ENCODE results near the gene MED15.
"Not testable (repeated sequence)": the region's sequence is repeated elsewhere in the genome, so short reads cannot be mapped to it uniquely, and the experiment has no call there.

Gene MED15

DNA sequence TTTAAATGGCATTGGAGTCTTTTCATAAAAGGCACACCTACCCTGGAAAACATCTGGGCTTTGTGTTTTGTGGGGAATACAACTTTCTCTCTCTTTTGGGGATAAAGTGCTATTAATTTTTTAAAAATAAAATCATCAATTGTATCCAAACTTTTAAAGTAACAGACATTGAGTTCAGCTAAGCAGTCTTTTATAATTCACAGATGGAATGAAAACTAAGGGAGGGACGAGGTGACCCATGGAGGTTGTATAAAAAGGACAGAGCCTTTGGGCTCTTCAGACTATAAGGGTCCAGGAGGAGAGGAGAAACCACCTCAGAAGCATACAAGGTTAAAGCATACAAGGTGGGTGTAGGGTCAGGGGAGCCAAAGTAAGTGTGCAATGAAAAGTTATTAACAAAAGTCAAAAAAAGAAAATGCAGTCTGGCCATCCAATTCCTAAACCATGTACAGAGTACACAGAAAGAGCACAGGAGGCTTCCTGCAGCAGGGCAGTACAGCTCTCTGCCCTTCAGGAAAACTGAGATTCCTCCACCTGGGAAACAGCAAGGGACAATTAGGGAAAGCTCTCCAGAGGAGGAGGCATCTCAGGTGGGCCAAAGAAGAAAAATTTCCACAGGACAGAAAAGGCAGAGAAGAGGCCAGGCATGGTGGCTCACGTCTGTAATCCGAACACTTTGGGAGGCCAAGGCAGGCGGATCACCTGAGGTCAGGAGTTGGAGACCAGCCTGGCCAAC is 22.3 kb upstream of the MED15 start:
- DNase-seq = no peak

DNA sequence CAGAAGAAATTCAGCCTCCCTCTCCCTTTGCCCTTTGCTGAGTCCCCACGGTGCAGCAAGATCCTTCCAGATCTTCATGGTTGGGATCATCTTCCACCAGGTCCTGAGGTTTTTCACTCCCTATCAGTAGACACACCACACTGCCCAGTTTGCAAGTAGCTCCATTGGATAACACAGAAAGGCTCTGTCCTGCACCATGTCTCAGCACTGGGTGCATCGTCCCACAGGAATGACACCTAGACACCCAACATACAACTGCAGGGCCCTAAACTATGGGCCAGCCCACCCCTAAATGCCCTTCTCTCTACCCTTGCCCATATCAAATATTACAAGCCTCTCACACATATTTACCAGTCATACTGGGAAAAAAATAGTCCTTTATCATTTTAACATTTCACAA is 21.2 kb upstream of the MED15 start:
- no peak for DNase-seq

DNA sequence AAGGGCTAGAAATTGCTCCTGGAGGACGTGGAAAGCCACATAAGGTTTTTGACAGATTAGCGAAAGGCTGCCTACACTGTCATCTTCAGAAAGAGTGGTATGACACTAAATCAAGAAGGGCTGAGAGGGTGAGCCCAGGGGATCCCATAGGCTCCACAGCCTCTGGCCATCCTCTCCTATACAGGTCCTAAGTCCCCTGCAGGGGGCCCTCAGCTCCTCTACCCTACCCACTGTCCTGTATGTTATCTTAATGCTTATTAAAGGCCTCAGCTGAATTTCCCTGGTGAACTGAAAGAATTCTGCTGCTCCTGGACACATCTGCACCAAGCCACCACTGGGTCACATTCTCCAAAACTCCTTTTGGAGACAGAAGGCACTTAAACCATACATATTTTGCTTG is 19.7 kb upstream of the MED15 start:
- no peak for DNase-seq

DNA sequence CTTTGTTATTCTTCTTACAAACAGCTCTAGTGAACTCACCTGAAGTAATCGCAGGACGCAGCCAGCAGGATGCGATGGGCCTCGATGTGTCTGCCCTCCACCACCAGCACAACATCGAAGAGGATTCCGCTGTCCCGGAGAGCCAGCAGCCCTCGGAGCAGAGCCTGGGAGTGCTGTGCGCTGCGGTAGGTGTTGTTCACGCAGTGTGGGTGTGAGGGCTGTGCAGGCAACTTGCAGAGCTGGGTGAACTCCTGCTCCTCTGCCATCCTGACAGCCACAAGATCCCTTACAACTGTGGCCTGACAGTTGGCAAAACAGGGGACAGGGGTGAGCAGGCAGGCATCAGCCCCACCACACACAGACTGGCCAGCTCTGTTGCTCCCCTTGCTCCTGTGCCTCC is 18.5 kb upstream of the MED15 start:
- no peak for DNase-seq

DNA sequence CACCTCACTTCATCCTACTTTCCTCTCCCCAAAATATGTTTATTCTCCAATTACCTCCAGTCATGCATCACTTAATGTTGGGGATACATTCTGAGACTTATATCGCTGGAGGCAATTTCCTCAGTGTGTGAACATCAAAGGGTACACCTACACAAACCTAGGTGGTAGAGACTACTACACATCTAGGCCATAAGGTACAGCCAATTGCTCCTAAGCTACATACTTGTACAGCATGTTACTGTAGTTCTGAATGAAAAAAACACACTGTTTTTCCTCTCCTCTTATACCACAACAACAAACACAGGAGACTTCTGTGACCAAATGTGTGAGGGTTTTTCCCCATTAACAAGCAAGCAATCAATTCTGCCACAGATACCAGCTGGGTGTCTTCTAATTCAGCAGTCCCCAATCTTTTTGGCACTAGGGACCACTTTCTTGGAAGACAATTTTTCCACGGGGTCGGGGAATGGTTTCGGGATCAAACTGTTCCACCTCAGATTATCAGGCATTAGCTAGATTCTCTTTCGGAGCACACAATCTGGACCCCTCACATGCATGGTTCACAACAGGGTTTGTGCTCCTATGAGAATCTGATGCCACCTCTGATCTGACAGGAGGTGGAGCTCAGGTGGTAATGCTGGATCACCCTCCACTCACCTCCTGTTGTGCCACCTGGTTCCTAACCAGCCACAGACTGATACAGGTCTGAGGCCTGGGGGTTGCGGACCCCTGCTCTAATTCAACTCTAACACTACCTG is 17.0 kb upstream of the MED15 start:
- no peak for DNase-seq

DNA sequence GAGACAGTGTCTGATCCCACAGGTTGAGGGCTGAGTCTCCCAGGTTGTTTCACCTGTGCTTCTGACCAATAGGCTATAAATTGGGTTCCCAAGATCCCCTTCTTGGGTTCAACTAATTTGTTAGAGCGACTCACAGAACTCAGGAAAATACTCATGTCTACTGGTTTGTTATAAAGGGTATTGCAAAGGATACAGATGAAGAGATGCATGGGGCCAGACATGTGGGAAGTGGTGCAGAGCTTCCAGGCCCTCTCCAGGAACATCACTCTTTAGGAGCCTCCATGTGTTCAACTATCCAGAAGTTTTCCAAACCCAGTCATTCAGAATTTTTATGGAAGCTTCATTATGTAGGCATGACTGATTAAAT is 16.5 kb upstream of the MED15 start:
- DNase-seq = no peak

DNA sequence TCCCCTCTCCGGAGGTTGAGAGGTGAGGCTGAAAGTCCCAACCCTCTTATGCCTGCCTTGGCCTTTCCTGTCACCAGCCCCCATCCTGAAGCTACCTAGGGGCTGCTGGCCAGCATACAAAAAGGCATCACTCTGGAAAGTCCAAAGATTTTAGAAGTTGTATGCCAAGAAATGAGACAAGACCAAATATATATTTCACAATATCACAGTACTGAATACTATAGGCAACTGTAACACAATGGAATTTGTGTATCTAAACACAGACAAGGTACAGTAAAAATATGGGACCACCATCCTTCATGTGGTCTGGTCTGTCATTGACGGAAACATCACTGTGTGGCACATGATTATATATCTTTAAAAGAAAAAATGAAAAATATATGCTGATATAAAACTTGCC is 16.1 kb upstream of the MED15 start:
- no peak for DNase-seq

DNA sequence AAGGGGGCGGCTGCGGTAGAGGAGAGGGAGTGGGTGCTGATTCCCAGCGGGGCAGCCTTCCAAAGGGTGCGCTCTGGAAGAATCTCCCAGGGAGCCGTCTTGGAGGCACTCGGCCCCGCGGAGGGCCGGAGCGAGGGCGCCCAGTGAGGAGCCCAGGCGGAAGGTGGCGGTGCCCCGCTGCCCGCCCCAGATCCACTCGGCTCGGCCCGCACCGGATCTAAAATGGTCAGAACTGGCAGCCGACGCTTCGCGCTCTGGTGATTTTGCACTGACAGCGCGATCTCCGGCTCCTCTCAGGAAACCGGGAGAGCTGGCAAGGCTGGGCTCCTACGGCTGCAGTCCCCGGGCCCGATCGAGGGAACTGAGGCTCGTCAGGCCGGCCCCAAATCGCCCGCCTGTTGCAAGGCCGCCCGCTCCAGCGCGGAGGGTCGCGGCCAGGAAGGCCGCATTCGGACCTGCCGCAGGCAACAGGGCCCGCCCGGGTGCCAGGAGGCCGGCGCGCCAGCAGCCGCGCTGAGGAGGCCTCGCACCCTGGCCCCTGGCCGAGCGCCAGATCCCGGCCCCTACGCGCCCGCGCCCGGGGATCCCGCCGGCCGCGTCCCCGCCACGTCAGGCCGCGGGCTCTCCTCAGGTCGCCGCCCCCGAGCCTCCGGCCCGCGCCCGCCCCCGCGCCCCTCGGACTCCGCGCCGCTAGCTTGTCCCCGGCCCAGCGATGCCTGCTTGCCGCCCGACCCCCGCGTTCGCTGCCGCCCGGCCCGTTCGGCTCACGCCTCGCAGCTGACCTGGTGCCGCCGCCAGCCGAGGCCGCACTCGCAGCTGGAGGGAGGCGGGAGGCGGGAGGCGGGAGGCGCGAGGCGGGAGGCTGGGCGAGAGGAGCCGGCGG is 12.2 kb upstream of the MED15 start, which contains the start of gene KLHL22:
TSS of gene KLHL22 (minus strand) at position 818 of the 883 bp plus-strand sequence. CDS start 6,584 bp downstream, outside the sequence.
- DNase-seq = no peak

DNA sequence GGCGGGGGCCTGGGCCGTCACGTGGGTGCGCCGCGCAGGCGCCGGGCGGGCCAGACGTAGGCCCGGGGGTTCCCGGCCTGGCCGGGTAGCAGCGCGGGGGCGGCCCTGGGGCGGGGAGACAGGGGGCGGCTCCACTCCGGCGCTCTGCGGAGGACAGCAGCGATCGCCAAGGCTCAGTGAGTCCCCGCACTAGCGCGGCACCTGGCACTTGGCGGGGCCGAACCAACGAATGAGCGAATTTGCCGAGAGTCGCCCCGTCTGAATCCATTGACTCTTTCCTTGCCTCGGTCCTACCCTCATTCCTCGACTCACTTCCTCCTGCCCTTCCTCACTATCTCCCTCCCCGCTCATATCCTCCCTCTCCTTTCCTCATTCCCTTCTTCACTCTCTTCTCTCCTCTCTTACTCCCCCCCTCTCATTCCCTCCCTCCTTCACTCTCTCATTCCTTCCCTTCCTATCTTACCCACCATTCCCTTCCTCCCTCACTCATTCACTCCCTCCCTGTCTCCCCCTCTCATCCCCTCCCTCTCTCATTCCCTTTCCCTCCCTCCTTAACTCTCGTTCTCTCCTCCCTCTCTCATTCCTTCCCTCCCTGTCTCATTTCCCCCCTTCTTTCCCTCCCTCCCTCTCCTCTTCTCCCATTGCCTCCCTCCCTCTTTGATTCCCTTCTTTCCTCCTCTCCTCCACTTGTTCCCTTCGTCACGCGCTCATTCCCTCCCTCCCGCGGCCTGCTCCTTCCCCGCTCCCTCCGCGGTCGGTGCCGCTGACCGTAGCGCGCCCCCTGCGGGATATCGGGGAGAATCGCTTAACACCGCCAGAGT is 11.3 kb upstream of the MED15 start:
- DNase-seq = peak; percentile 92

DNA sequence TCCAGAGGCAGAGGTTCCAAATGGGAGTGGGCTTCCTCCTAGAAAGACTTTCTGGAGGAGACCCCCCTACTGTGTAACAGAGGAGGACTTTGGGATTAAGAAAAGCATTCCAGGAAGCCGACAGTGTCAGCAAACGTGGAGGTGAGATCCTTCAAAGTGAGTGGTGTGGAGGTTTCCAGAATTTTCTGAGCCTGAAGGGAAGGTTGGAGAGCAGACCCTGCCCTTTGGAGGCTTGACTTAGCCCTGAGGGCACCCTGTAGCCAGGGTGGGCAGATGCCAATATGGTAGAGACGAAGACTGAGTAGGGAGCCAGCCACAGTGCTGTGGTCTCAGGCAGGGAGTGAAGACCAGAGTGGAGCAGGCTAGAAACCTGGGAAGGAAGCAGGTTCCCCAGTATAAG is 10.0 kb upstream of the MED15 start:
- no peak for DNase-seq

DNA sequence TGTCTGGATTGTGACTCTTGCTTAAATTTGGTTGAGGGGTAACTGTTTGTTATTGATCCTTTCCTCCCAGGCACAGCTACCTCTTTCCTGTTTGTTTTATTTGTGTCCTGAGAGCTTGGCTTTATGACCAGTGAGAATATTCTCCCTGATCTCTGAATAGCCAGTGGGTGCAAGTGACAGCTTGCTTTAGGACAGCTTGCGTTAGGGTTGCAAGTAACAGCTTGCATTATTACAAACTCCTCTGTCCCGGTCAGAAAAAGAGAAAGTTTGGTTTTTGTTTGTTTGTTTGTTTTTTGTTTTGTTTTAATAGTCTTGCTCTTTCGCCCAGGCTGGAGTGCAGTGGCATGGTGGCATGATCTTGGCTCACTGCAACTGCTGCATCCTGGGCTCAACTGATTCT is 8.5 kb upstream of the MED15 start:
- DNase-seq = no peak

DNA sequence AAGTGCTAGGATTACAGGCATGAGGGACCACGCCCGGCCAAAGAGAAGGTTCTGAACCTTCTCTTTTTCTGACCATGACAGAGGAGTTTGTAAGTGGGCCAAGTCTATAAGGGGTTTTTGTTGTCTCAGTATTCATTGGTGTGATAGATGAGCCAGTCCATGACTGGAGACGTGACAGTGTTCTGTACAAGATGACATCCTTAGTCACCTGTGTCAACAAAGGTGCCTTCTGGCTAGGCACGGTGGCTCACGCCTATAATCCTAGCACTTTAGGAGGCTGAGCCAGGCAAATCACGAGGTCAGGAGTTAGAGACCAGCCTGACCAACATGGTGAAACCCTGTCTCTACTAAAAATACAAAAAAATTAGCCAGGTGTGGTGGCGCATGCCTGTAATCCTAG is 7.6 kb upstream of the MED15 start:
- no peak for DNase-seq

DNA sequence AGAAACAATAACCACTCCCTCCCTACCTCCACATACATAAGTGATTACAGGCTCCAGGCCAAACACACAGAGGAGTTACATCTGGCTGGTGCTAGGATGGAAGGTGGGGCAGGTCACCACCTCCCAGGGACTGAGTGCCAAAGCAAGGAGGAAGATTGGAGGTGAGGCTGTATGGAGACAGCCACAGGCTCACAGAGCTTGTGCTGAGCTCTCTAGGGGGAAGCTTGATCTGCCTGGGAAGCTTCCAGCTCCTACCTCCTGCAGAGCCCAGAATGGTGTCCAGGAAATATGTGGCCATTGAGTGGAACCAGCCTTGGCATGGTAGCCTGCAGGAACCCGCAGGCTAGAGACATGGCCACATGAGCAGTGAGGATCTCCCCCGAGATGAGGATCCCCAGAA is 3.6 kb upstream of the MED15 start:
- peak; percentile 57 for DNase-seq

DNA sequence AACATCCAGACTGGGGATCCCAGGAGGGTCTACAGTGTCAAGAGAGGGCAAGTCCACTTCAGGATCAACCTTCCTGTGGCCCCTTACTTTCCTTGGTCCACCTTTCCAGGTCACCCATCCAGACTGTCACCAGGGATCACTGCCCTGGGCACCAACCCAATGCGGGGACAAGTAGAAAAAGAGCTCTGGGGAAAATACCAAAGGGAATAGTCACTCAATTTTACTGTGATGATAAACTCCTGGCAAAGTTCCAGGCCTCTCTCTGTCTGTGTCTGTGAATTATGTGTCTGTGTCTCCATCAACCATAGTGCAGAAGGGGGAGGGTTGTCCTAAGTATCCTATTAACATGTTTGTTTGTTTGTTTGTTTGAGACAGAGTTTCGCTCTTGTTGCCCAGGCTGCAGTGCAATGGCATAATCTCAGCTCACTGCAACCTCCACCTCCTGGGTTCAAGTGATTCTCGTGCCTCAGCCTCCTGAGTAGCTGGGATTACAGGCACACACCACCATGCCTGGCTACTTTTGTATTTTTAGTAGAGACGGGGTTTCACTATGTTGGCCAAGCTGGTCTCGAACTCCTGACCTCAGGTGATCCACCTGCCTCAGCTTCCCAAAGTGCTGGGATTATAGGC is 3.0 kb upstream of the MED15 start:
- peak; percentile 90 for DNase-seq

DNA sequence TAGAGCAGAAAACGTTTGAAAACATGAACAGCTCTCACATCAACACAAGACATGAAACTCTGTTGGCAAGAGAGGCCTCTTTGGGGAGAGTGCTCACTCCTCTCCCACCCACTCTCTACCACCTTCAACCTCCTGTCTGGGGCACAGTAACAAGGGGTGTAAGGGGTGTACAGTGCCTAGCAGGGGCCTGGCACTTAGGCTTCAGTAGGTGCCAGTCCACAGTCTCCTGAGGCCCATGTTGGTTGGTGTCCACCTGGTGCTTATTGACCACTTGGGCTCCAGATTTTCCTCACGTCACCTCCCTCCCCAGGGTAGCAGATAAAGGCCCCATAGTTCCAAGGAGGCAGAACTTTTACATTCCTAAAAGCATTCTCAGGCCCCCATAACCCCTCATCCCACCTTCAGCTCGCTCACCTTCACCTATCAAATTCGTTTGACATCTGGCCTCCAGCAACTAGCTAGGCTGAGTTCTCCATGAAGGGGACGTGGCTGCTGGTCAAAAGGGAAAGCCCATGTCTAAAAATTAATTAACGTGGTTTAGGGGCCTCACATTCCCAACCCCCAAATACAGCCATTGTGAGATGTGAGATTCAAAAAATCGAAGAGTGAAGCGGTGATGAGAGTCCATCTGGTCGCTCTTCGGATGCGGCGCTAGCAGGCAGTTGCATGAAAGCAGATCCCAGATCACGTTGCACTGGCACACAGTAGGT is 712 bp upstream of the MED15 start:
- no peak for DNase-seq

DNA sequence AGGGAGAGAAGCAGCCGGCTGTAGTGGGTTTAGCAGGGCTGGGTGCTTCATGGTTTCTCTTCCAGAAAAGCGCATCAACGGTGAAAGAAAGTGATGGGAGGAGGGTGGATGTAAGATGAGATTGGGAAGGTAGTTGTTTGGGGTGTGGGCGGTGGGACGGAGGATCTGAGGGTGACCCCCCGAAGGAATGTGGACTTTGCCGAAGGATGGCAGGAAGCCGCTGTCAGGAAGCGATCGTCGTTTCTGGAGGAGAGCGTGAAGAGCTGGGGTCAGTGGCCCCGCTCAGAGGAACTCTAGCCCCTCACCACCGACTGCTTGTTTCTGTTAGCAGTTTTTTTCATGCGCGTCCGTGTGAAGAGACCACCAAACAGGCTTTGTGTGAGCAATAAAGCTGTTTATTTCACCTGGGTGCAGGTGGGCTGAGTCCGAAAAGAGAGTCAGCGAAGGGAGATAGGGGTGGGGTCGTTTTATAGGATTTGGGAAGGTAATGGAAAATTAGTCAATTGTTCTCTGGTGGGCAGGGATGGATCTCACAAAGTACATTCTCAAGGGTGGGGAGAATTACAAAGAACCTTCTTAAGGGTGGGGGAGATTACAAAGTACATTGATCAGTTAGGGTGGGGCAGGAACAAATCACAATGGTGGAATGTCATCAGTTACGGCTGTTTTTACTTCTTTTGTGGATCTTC is 801 bp downstream of the MED15 start:
- not testable (repeated sequence) for DNase-seq

DNA sequence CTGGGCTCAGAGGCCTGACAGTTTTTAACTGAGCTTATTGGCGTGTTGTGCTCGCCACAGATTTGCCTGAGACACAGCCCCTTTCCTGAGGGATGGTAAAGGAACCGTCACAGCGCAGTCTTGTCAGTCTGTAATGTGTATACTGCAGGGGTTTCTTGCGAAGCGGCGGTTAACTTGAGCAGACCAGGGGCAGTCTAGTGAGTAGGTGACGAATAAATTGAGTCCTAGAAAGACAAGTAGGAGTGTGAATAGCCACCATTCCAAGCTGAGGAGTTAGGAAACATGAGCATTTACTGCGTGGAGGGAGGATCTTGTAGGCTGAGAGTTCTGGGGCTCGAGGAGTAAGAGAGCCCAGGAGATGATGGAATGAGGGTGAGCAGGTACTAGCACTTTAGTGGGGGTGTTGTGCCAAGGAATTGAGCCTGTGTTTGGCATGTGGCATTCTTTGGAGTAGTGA is 1.4 kb downstream of the MED15 start:
- no peak for DNase-seq

DNA sequence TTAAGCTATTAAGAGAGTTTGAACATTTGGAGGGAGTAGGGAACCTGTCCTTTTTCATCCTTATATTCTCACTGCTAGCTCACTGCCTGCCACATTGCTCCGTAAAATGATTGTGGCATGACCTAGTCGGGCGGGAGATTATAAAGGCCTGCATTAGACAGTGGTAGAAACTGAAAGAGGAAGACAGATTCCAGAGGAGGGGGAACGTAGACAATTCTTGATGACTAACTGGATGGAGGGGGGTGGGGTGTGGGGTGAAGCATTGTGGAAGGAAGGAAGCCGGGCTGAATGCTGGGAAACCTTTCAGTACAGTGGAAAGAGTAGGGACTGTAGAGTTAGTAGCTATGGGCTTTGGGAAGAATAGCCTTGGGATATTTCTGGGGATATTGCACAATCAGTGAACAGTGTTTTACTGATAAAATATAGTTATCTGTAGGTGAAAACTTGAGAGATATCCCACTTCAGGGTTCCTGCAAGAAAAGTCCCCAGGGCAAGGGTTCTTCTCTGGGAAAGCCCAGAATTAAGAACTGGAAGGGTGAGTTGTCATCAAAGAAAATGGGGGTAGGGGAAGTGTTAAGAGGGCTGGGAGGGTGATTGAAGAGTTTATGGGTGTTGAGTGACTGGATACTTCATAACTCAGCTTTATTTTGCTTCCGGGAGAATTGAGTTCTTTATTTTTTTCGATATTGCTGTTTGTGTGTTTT is 2.1 kb downstream of the MED15 start:
- DNase-seq = peak; percentile 96

DNA sequence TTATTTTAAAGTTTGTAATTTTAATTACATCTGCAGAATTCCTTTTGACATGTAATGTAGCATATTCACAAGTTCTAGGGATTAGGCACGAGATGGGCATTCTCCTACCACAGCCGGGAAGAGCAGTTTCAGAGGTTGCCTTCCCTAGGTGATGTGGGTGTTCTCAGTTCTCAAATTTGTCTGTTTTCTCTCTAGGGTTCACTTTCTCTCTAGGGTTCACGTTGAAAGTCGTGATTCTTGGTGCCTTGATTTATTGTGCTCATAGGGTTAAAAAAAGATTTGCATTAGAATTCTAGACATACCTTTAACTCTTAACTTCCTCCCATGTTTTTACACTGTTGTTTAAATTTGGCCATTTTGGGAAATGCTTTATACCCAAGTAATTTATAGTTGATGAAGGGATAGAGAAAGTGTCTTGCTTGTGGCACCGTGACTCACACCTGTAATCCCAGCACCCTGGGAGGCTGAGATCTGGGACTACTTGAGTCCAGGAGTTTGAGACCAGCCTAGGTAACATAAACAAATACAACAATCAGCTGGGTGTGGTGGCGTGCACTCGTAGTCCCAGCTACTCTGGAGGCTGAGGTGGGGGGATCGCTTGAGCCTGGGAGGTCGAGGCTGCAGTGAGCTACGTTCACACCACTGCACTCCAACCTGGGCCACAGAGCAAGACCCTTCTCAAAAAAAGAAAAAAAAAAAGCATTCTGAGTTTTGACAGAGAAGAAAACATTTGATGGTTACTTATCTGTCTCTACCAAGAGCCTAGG is 3.6 kb downstream of the MED15 start:
- no peak for DNase-seq
